ENCODE data around the gene LKAAEAR1.

Gene LKAAEAR1

DNA sequence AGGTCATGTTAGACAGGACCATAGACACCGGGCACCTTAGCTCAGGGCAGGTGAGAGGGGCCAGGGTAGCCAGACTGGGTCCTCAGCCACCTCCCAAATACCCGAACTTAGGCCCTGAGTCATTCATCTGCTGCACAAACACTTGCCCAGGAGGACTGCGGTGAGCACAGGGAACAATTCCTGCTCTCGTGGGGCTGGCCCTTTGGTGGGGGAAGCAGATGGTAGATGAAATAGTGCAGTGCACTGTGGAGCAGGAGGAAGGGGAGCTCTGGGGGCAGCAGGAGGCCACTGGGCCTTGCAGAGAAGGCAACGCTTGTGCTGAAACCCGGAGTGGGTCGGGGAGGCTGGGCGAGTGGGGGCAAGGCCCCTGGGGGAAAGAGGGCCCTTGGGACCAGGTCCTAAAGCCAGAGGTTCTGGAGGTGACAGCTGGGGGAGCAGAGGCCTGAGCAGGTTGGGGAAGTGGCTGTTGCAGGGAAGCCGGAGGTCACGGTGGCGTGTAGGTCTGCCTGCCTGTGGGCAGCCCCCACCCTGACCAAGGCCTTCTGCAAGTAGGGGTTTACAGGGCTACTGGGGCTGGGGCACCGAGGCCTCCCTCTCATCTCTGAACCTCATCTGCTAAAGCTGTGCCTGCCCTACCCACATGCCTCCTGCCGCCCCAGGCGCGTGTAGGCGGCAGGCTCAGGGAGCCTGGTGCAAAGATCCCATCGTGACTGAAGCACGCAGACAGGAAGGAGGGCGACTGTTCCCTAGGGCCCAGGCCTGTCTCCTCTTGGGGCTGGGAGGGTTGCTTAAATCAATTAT is 27.8 kb upstream of the LKAAEAR1 start:
- no peak for DNase-seq (ENCODE audit: low read depth in 2 of 2)

GRCh38 chr20:64110411-64111068 is 26.3 kb upstream of the LKAAEAR1 start:
- no peak for DNase-seq (ENCODE audit: low read depth in 2 of 2)

DNA sequence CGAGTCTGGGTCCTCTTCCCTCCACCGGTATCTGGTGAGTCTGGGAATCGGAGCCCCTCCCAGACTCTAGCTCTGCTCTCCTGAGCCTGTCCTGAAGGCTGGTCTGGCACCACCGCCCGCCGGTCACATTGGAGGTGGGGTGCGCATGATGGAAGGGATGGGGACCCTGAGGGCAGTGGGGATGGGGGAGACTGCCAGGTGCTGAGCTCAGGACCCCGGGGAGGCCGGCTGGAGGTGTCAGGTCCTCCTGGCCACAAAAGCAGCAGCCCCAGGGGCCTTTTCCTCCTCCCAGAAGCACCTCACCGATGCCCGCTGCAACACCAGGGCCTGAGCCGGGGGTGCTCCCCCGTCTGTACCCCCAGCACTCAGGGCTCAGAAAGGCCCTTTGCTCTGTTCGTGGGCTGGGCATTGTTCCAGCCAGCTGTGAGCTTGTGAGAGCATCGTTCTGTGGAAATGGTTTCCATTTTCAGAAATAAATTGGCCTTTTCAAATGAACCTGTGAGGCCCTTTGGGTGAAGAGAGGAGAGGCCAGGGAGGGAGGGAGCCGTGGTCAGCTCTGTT is 25.7 kb upstream of the LKAAEAR1 start:
- no peak for DNase-seq (ENCODE audit: low read depth in 2 of 2)

- DNase-seq (ENCODE audit: low read depth in 2 of 2): no peak
Measured at GRCh38 chr20:64108731-64109681, 24.8 kb upstream of the LKAAEAR1 start.

DNA sequence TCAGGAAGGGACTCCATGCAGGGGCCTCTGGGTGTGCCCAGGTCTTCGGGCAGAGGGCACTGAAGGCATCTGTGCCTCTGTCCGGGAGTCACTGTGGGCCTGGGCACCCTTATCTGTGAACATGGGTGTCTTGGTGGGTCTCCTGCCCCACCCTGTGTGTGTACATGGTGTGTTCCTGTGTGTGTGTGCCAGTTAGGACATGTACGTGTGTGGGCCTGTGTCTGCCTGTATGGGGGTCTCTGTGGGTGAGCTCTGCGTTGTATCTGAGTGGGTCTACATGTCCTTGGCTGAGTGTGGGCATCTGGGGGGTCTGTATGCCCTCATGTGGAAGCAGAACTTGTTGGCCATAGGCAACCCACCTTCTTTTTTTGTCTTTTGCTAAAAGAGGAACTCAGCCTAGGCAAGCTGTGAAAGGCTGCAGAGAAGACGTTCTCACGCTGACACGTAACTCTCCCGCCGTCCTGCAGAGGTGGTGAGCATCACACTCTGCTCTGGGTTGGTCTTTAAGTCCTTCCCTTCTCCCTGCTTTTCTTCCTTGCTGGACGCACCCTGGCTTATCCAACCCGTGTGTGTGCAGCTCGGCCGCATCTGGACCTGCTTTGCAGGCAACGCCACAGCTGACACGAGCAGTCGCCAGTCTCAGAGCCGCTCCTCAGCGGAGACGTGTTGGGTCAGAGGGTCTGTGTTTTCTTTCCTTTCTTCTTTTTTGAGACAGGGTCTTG is 23.7 kb upstream of the LKAAEAR1 start:
- DNase-seq (ENCODE audit: low read depth in 2 of 2): no peak

GRCh38 chr20:64106981-64107735 is 23.0 kb upstream of the LKAAEAR1 start, which contains the start of gene NPBWR2:
NPBWR2 (minus strand) TSS chr20:64107565; CDS start chr20:64106831, 734 bp downstream.
- DNase-seq (ENCODE audit: low read depth in 2 of 2): no peak

GRCh38 chr20:64106435-64106961 is 22.3 kb upstream of the LKAAEAR1 start:
- DNase-seq (ENCODE audit: low read depth in 2 of 2): no peak

DNA sequence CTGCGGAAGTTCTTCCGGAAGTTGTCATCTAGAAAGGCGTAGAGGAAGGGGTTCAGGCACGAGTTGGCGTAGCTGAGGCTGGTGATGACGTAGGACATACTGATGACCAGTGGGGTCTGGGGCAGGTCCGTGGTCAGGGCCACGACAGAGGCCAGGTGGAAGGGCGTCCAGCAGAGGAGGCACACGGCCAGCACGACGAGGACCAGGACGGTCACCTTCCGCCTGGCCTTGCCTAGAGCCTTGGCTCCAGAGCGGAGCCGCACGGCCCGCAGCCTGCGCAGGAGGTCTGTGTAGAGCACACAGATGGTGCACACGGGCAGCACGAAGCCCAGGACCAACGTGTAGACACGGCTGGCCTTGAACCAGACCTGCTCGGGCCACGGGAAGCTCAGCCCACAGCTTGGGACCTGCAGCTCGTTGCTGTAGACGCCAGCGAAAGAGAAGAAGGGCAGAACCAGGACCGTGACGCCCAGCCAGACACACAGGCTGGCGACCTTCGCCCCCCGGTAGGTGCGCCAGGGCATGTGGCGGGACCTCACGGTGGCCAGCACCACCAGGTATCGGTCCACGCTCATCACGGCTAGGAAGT is 21.7 kb upstream of the LKAAEAR1 start:
- no peak for DNase-seq (ENCODE audit: low read depth in 2 of 2)

GRCh38 chr20:64104667-64105451 is 20.7 kb upstream of the LKAAEAR1 start:
- no peak for DNase-seq (ENCODE audit: low read depth in 2 of 2)

GRCh38 chr20:64103871-64104666 is 19.9 kb upstream of the LKAAEAR1 start:
- no peak for DNase-seq (ENCODE audit: low read depth in 2 of 2)

GRCh38 chr20:64102647-64103354 is 18.6 kb upstream of the LKAAEAR1 start:
- no peak for DNase-seq (ENCODE audit: low read depth in 2 of 2)

DNA sequence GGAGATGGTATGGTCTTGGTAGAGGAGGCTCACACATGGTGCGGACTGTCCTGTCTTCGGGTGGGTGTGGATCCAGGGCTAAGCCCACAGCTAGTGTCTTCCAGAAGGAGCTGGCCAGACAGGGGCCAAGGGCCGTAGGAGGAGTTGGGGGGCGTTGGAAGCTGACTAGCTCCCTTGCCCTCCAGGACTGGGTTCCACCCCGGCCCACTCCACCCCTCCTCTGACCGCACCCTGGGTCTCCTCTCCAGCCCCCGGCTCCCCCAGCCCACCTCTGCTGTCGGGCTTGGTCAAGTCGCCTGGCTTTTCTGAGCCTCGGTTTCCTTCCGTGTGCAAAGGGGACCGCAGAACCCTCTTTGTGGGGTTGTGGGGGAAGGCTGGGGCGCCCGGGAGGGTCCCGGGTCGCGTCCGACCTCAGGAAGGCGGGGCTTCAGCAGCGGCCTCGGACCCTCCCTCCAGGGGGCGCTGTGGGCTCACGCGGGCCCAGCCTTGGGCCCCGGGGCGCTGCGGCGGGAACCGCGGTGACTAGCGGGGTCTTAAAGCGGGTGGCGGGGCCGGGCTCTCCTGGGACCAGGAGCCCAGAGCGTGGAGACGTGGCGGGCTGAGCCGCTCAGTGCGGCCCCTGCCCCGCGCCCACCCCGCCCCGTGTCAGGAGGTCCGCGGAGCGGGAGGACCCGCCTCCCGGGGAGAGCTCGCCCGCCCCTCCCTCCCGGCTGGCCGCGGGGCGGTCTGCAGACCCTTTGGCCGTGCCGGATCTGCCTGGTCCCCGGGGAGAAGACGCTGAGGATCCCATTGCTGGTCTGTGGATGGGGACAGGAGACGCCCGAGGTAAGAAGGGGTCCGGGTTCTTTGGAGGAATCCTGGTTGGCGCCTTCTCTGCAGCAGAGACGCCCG is 17.8 kb upstream of the LKAAEAR1 start:
- peak in 1 of 2 donors; percentile 71 for DNase-seq (ENCODE audit: low read depth in 2 of 2)

- DNase-seq (ENCODE audit: low read depth in 2 of 2): no peak
Measured at GRCh38 chr20:64100946-64101688, 16.9 kb upstream of the LKAAEAR1 start.

- DNase-seq (ENCODE audit: low read depth in 2 of 2): no peak
Measured at GRCh38 chr20:64100566-64100888, 16.3 kb upstream of the LKAAEAR1 start.

DNA sequence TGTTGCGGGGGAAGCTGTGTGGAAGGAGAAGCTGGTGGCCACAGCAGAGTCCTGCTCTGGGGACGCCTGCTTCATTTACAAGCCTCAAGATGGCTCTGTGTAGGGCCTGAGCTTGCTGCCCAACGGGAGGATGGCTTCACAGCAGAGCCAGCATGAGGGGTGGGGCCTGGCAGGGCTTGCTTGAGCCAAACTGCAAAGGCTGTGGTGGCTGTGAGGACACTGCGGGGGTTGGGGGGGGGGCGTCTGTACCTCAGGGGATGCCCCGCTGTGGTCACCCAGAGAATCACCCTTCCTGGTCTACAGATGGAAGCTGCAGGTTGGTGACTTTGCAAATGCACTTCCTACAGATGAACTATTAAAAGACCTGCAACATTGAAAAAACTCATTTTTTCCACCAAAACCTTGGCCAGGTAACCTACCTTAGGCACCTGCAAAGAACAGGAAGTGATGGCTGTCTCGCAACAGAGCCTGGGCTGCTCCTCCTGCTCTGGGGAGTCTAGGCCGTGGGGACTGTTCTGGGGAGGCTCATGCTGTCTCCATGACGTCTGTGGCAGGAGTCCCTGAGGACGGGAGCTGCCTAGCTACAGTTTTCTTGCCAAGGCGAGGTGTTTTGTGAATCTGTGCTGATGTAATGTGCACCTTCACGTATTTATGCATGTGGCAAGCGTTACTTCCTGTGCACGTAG is 15.8 kb upstream of the LKAAEAR1 start:
- DNase-seq (ENCODE audit: low read depth in 2 of 2): no peak
